Skeletal muscle satellite cell (primary cell): ENCODE results near the gene BBLN.

ENCODE experiments used
- H3K27me3 ChIP-seq: 2 replicates; pipeline ENCODE4 v1.7.0; 2013; ENCODE audit warnings: low read length; ENCODE audit not compliant: control insufficient read depth, insufficient read depth
- H3K36me3 ChIP-seq: 2 replicates; pipeline ENCODE4 v1.7.0; 2013; ENCODE audit warnings: mild to moderate bottlenecking, control low read depth, low read length; ENCODE audit not compliant: insufficient read depth
- H3K4me1 ChIP-seq: 2 replicates; pipeline ENCODE4 v1.7.0; 2013; ENCODE audit warnings: low read length; ENCODE audit not compliant: control insufficient read depth, insufficient read depth
- H3K4me2 ChIP-seq: 2 replicates; pipeline ENCODE4 v1.7.0; 2013; ENCODE audit warnings: mild to moderate bottlenecking, low read length
- H3K4me3 ChIP-seq: 2 replicates; pipeline ENCODE4 v1.7.0; 2013; ENCODE audit warnings: low read length
- H3K9ac ChIP-seq: 2 replicates; pipeline ENCODE4 v1.7.0; 2013; ENCODE audit warnings: mild to moderate bottlenecking, low read depth, low read length, moderate library complexity
- H3K9me3 ChIP-seq: replicated peaks from 2 replicates; pipeline ENCODE4 v1.7.0; 2013; ENCODE audit warnings: mild to moderate bottlenecking, control low read depth, low read length

BBLN gene

DNA sequence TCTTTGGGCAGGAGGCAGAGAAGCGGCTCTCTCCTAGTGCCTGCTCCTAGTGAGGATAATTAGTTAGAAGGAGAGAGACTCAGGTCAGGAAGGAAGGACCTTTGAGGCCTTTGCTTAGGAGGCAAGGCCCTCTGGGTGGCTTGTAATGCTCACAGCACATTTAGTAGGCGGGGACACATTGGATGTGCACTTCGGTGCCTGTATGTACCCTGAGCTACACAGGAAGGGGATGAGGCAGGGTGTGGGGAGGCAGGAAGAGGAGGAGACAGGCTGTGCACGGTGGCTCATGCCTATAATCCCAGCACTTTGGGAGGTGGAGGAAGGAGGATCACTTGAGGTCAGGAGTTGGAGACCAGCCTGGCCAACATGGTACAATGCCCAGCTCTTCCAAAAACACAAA lies 18.0 kb upstream of the BBLN start:
- Histone ChIP-seq H3K4me1 (peaks cover 5% of the 10 kb centered on the region), H3K4me2 (no peak overlapping the region), H3K36me3 (no peaks in the 10 kb centered on the region), H3K9ac (no peak overlapping the region), H3K27me3 (peaks cover 17% of the 10 kb centered on the region), H3K4me3 (no peak overlapping the region), H3K9me3 (no peaks in the 10 kb centered on the region)

DNA sequence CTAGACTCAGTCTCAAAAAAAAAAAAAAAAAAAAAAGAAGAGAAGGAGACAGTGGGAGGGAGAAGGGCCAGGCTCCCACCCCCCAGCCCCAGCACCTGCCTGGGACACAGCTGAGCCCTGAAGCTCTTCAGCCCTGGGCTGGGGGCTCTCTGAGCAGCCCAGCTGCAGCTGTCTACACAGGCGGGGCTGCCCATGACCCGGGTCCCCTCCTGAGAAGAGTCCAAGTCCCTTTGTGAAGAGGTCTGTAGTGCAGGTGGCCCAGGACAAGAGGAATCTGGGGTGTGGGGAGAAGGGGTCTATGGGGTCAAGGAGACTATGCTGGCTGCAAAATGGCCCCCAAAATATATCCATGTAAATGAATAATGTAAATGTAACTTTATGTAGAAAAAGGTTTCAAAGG lies 17.5 kb upstream of the BBLN start:
- no peak overlapping the region for H3K4me2 ChIP-seq
- H3K9me3 ChIP-seq: no peaks in the 10 kb centered on the region
- no peaks in the 10 kb centered on the region for H3K4me1 ChIP-seq
- no peak overlapping the region for H3K4me3 ChIP-seq
- H3K9ac ChIP-seq: no peak overlapping the region
- H3K36me3 ChIP-seq: no peaks in the 10 kb centered on the region
- peaks cover 17% of the 10 kb centered on the region for H3K27me3 ChIP-seq

- Histone ChIP-seq H3K36me3 (no peaks in the 10 kb centered on the region), H3K4me3 (no peak overlapping the region), H3K9me3 (no peaks in the 10 kb centered on the region), H3K27me3 (peaks cover 17% of the 10 kb centered on the region), H3K4me2 (no peak overlapping the region), H3K9ac (no peak overlapping the region), H3K4me1 (peaks cover 3% of the 10 kb centered on the region)
These were observed 16.4 kb upstream of the BBLN start for GRCh38 chr9:128143525-128144238.

DNA sequence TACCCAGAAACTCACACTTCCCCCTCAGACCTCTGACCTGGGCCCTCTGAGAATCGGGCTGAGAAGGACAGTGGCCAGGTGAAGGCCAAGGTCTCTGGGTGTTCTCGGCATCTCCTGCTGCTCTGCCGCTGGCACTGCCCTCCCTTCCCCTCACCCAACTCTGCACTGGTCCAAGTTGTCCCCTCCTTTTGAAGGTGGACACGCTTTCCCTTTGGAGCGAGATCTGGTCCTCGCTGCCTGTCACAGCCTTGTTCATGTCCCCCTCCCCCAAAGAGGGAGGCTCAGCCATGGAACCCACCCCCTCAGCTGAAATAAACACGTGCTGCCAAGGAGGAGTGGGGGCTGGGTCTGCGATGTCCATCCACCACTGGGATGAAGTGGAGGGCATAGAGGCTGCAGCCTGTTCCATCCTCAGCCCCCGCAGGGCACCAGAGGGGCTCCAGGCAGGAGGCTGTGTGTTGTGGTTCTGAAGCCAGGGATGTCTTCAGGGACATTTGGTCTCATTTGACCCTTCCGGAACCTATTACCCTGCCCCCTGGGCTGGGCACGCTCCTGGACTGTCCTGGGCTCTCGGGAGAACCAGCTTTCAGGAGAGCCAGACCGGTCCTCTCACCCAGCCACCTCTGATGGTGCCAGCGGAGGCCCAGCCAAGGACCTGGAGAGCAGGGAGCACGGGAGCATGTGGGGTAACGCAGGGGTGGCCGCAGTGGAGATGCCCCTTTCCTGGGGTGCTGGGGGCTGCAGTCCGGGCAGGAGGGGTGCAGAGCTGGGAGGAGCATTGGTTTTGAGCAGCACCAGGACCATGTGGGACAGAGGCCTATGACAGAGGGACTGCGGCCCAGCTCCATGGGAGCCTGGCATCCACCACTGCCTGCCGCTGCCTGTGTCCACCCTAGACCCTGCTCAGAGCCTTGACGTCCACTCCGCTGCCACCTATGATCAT lies 15.6 kb upstream of the BBLN start:
- Histone ChIP-seq H3K4me3 (no peak overlapping the region), H3K9ac (no peak overlapping the region), H3K27me3 (peaks cover 17% of the 10 kb centered on the region), H3K4me2 (no peak overlapping the region), H3K9me3 (no peaks in the 10 kb centered on the region), H3K36me3 (no peaks in the 10 kb centered on the region), H3K4me1 (peaks cover 6% of the 10 kb centered on the region)

- H3K4me2 ChIP-seq: no peak overlapping the region
- no peak overlapping the region for H3K4me3 ChIP-seq
- H3K36me3 ChIP-seq: no peaks in the 10 kb centered on the region
- H3K9me3 ChIP-seq: no peaks in the 10 kb centered on the region
- peaks cover 17% of the 10 kb centered on the region for H3K27me3 ChIP-seq
- no peak overlapping the region for H3K9ac ChIP-seq
- H3K4me1 ChIP-seq: peaks cover 6% of the 10 kb centered on the region
These were observed 14.5 kb upstream of the BBLN start for GRCh38 chr9:128145536-128145935.

DNA sequence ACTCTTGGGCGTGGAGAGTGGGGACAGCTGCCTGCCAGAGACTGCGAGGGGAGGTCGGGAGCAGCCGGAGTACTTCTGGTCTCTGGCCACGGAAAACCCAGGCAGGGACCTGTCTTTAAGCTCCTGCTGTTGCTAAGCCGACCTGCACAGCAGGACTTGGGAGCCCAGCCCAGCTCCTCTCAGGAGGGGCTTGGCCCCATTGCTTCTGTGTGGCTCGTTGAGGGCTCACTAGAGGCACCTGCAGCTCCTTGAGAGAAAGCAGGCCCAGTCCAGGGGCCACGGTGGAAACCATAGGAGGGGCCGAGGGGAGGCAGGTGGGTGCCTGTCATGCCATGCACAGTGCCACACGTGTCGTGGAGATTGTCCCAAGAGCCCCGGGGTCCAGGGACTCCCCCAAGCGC lies 14.1 kb upstream of the BBLN start:
- H3K4me3 ChIP-seq: no peak overlapping the region
- H3K4me1 ChIP-seq: peaks cover 6% of the 10 kb centered on the region
- H3K9ac ChIP-seq: no peak overlapping the region
- no peak overlapping the region for H3K4me2 ChIP-seq
- H3K9me3 ChIP-seq: no peaks in the 10 kb centered on the region
- peaks cover 17% of the 10 kb centered on the region for H3K27me3 ChIP-seq
- H3K36me3 ChIP-seq: no peaks in the 10 kb centered on the region

DNA sequence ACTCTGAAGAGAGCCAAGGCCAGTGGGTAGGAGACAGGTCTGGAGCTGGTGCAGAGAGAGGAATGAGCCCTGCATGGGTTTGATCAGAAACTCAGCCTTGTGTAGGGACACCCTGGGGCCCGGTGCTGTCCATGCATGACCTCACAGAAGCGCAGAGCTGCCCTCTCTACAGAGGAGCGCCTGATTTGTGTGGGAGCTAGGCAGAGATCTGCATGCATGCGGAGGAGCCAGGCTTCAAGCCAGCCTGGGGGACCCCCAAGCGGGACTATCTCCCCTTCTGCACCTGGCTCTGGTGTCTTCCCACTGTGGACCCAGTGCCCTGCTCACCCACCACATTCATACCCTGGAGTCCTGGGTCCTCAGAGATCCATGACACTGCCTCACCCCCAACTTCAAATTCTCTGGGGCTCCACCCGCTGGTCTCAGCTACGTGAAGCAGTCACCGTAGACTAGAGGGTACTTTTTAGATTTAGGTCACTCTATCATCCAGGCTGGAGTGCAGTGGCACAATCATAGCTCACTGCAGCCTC lies 13.4 kb upstream of the BBLN start:
- Histone ChIP-seq H3K4me3 (no peak overlapping the region), H3K27me3 (peaks cover 16% of the 10 kb centered on the region), H3K9me3 (no peaks in the 10 kb centered on the region), H3K9ac (no peak overlapping the region), H3K36me3 (no peaks in the 10 kb centered on the region), H3K4me1 (peaks cover 6% of the 10 kb centered on the region), H3K4me2 (no peak overlapping the region)

DNA sequence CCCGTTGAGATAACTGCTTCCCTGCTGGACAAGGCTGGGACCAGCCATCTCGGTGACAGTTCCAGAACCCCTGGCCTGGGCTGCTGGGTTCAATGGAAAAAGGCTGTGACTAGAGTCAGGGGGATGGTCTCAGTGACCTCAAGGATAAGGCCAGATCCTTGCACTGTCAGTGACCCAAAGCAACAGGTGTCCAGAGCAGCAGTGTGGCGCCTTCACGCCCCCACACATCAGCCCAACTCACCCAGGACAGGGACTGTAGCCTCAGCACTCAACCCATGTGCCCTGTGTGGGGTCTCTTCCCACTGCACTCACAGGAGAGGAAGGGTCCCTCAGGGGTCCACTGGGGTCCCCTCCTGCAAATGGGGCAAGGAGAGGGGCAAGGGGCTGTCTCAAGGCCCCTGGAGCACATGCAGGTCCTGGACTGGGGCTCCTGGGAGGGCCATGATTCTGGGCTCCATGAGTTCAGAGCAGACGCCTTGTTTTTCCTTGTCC lies 11.5 kb upstream of the BBLN start:
- no peak overlapping the region for H3K4me3 ChIP-seq
- H3K27me3 ChIP-seq: peaks cover 13% of the 10 kb centered on the region
- H3K9ac ChIP-seq: no peak overlapping the region
- H3K4me2 ChIP-seq: no peak overlapping the region
- H3K4me1 ChIP-seq: peaks cover 6% of the 10 kb centered on the region
- H3K9me3 ChIP-seq: no peaks in the 10 kb centered on the region
- H3K36me3 ChIP-seq: no peaks in the 10 kb centered on the region

DNA sequence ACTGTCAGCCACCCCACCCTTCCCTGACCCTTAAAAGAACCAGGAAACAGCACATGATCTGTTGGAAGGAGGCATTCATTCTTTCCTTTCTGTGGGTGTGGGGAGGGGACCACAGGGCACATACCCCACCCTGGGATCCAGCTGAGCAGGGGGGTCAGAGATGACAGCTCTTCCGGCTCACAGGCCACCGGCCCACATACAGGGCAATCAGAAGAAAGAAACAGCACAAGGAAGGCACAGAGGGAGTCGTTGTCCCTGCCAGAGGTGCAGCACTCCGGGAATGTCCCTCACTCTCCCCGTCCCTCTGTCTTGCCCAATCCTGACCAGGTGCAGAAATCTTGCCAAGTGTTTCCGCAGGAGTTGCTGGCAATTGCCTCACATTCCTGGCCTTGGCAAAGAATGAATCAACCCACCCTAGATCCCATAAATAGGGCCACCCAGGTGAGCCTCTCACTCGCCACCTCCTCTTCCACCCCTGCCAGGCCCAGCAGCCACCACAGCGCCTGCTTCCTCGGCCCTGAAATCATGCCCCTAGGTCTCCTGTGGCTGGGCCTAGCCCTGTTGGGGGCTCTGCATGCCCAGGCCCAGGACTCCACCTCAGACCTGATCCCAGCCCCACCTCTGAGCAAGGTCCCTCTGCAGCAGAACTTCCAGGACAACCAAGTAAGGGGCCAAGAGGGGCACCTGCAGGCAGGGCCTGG lies 10.9 kb upstream of the BBLN start, which contains the start of gene LCN2:
TSS of gene LCN2 (plus strand) at position 453 of the 701 bp plus-strand sequence. CDS start at position 526, 73 bp downstream.
- H3K4me3 ChIP-seq: no peak within 1 kb of the TSS
- H3K9ac ChIP-seq: no peak within 1 kb of the TSS
- H3K4me1 ChIP-seq: peaks cover 6% of the 10 kb centered on the region

GRCh38 chr9:128149951-128150593 lies 10.0 kb upstream of the BBLN start:
- peaks cover 13% of the 10 kb centered on the region for H3K27me3 ChIP-seq
- H3K9ac ChIP-seq: no peak overlapping the region

More for the DNA sequence above, 10.9 kb upstream of the BBLN start, which contains the start of gene LCN2:
- Histone ChIP-seq H3K9me3 (no peaks in the 10 kb centered on the region), H3K27me3 (peaks cover 13% of the 10 kb centered on the region), H3K36me3 (no peaks in the 10 kb centered on the region), H3K4me2 (no peak within 1 kb of the TSS)

More at GRCh38 chr9:128149951-128150593, 10.0 kb upstream of the BBLN start:
- Histone ChIP-seq H3K4me2 (no peak overlapping the region), H3K9me3 (no peaks in the 10 kb centered on the region), H3K4me1 (peaks cover 6% of the 10 kb centered on the region), H3K4me3 (no peak overlapping the region), H3K36me3 (no peaks in the 10 kb centered on the region)
